ENCODE measurements around the gene MGRN1. TPM values are rescaled to one million over a fixed set of nuclear protein-coding genes. Genes with fewer than 3 reads are reported as not detected.
A peak's percentile ranks its signal among the peaks of the same experiment; 100 is the strongest.

The MGRN1 gene
- total RNA-seq, 2 donors from 2014 or later, result 66.9 to 71.4 TPM

DNA sequence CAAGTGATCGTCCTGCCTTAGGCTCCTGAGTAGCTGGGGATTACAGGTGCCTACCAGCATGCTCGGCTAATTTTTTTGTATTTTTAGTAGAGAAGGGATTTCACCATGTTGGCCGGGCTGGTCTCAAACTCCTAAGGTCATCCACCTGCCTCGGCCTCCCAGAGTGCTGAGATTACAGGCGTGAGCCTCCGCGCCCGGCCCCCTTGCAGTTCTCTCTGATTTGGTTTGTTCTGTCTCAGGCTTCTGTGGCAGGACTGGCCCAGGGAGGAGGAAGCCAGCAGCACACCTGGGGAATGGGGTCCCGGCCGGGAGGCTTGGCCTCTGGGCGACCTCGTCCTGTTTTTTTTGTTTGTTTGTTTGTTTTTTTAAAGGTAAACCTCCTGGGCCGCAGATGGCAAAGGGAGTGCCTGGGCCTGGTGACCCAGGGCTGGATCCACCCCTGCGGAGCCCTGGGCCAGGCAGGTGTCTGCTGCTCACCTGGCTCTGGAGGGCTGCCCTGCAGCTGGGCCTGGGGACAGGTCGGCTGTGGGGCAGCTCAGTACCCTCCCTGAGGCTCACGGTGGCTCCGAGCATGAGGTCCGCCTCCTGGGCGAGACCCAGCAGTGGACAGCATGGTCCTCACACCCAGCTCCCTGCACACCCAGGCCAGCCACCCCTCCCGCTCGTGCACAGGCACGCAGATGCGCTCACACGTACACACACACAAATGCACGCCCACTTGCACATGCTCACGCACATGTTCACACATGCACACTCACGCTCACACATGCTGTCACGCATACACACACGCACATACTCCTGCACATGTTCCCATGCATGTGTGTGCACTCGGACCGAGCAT, 65.5 kb downstream of the MGRN1 start:
- WGBS, 2 experiments (ENCODE audit: insufficient coverage in 1 of 2, insufficient read length in 1 of 2), result 94% methylated on average over 23 to 30 of the region's 31 CpGs
- no peaks in the 10 kb centered on the region for H3K9me3 ChIP-seq (ENCODE audit: control insufficient read depth, low read length)
- H3K9ac ChIP-seq (ENCODE audit: extremely low read depth, low read length, poor library complexity, severe bottlenecking), result no peak overlapping the region
- H3K4me3 Mint-ChIP-seq, result no peak overlapping the region
- no peak overlapping the region for H3K27ac ChIP-seq (ENCODE audit: low read depth, low read length)
- no peak overlapping the region for H3K27ac Mint-ChIP-seq
- no peaks in the 10 kb centered on the region for H3K27me3 ChIP-seq (ENCODE audit: control insufficient read depth, insufficient read depth, low read length, poor library complexity, severe bottlenecking)
- peaks cover 16% of the 10 kb centered on the region for H3K36me3 ChIP-seq (ENCODE audit: control insufficient read depth, insufficient read depth, low read length)
- H3K4me1 Mint-ChIP-seq, result peaks cover under 1% of the 10 kb centered on the region
- peaks cover 2% of the 10 kb centered on the region for H3K36me3 Mint-ChIP-seq (ENCODE audit: low read depth)
- no peak for TF ChIP-seq CTCF (conservative IDR thresholded peaks at IDR 0.05)
- no peaks in the 10 kb centered on the region for H3K27me3 Mint-ChIP-seq (ENCODE audit: insufficient read depth)
- no peak overlapping the region for H3K4me3 ChIP-seq (ENCODE audit: low read length)
- H3K9me3 Mint-ChIP-seq, result no peaks in the 10 kb centered on the region
- DNase-seq, result peak; percentile 44
- H3K4me1 ChIP-seq (ENCODE audit: control insufficient read depth, insufficient read depth, low read length), result no peaks in the 10 kb centered on the region

DNA sequence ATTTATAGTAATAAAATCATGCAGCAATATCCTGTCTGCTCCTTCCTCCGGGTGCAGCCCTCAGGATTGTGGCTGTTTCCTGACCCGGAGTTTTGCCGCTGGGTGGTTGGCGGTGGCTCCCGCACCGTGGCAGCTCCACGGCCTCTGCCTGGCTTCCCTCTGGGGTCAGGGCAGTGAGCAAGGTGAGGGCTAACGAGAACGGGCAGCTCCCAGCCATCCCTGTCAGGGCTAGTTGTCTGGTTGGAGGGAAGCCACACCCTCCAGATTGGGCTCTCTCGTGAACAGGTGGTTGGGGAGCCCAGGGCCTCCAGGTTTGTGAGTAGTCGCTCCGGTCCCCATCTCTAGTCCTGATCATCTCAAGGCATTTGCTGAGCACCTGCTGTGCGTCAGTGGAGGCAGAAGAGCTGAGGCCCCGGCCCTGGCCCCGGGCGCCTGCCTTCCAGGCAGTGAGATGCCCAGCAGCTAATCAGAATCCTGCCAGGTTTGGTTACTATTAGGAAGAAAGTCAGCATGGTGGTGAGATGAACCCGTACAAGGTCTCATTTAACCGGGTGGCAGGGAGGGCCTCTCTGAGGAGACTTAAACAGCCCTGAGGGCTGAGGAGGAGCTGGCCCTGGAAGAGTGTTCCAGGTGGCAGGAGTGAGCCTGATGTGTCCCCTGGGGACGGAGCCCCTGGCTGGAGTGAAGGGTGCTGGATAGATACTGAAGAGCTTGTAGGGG, 66.5 kb downstream of the MGRN1 start:
- Mint-ChIP-seq H3K4me1 (peaks cover 4% of the 10 kb centered on the region), H3K27ac (no peak overlapping the region), H3K27me3 (ENCODE audit: insufficient read depth) (no peaks in the 10 kb centered on the region), H3K4me3 (no peak overlapping the region), H3K36me3 (ENCODE audit: low read depth) (peaks cover 3% of the 10 kb centered on the region), H3K9me3 (no peaks in the 10 kb centered on the region)
- Histone ChIP-seq H3K9ac (ENCODE audit: extremely low read depth, low read length, poor library complexity, severe bottlenecking) (no peak overlapping the region), H3K9me3 (ENCODE audit: control insufficient read depth, low read length) (no peaks in the 10 kb centered on the region), H3K4me1 (ENCODE audit: control insufficient read depth, insufficient read depth, low read length) (no peaks in the 10 kb centered on the region), H3K36me3 (ENCODE audit: control insufficient read depth, insufficient read depth, low read length) (peaks cover 20% of the 10 kb centered on the region), H3K27me3 (ENCODE audit: control insufficient read depth, insufficient read depth, low read length, poor library complexity, severe bottlenecking) (no peaks in the 10 kb centered on the region), H3K4me3 (ENCODE audit: low read length) (no peak overlapping the region), H3K27ac (ENCODE audit: low read depth, low read length) (no peak overlapping the region)
- peak; percentile 48 for DNase-seq
- WGBS, 2 experiments (ENCODE audit: insufficient coverage in 1 of 2, insufficient read length in 1 of 2), result 92 to 93% methylated on average over 17 to 19 of the region's 19 CpGs
- TF ChIP-seq CTCF (conservative IDR thresholded peaks at IDR 0.05), result no peak

DNA sequence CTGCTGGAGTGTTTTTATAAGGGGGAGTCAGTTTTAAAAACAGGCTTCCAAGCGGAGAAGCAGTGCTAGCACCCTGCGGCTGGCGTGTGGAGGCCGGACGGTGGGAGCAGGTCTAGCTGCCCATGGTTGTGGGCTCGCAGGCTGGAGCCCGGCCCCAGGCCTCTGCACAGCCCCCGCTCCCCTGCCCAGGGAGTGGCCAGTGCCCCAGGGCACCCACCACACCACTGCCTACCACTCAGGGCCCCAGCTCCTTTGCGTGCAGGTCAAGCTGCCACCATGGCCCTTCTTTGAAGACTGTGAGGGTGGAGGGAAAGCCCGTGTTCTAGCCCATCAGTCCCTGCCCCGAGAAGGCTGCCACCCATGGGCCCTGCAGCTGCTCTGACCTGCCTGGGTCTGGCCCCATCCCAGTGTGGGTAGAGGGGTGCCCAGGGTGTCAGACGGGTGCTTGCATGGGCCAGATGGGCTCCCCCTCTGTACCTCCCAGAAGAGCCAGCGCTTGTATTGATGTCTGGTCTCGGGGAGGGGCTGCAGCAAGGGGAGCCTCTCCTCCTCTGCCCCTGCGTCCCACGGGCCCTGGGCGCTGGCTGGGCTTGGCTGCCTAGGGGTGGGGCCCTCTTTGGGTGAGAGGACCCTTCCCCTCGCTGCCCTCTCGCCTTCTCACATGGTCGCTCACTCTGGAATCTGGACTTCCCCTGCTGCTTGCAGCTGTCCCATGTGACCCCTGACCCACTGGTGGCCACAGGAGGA, 67.2 kb downstream of the MGRN1 start:
- H3K9ac ChIP-seq (ENCODE audit: extremely low read depth, low read length, poor library complexity, severe bottlenecking), result no peak overlapping the region
- Mint-ChIP-seq H3K4me1 (peaks cover 4% of the 10 kb centered on the region), H3K27ac (no peak overlapping the region), H3K4me3 (no peak overlapping the region), H3K27me3 (ENCODE audit: insufficient read depth) (no peaks in the 10 kb centered on the region), H3K36me3 (ENCODE audit: low read depth) (peaks cover 3% of the 10 kb centered on the region), H3K9me3 (no peaks in the 10 kb centered on the region)
- H3K4me3 ChIP-seq (ENCODE audit: low read length), result no peak overlapping the region
- TF ChIP-seq CTCF (conservative IDR thresholded peaks at IDR 0.05), result no peak
- WGBS, 2 experiments (ENCODE audit: insufficient coverage in 1 of 2, insufficient read length in 1 of 2), result 89 to 92% methylated on average over 13 to 20 of the region's 20 CpGs
- H3K36me3 ChIP-seq (ENCODE audit: control insufficient read depth, insufficient read depth, low read length), result peaks cover 28% of the 10 kb centered on the region
- no peaks in the 10 kb centered on the region for H3K4me1 ChIP-seq (ENCODE audit: control insufficient read depth, insufficient read depth, low read length)
- H3K27ac ChIP-seq (ENCODE audit: low read depth, low read length), result no peak overlapping the region
- no peaks in the 10 kb centered on the region for H3K9me3 ChIP-seq (ENCODE audit: control insufficient read depth, low read length)
- H3K27me3 ChIP-seq (ENCODE audit: control insufficient read depth, insufficient read depth, low read length, poor library complexity, severe bottlenecking), result no peaks in the 10 kb centered on the region
- DNase-seq, result peak; percentile 53
